ENCODE data around the gene NINJ1. TPM values are rescaled to one million over a fixed set of nuclear protein-coding genes. Genes with fewer than 3 reads are reported as not detected.

NINJ1 gene
- total and polyA plus RNA-seq, 2 of the 8 experiments (the other 6 are each of a cell fraction or from before 2014, with no cell fraction given), result 28.2 to 65.6 TPM

DNA sequence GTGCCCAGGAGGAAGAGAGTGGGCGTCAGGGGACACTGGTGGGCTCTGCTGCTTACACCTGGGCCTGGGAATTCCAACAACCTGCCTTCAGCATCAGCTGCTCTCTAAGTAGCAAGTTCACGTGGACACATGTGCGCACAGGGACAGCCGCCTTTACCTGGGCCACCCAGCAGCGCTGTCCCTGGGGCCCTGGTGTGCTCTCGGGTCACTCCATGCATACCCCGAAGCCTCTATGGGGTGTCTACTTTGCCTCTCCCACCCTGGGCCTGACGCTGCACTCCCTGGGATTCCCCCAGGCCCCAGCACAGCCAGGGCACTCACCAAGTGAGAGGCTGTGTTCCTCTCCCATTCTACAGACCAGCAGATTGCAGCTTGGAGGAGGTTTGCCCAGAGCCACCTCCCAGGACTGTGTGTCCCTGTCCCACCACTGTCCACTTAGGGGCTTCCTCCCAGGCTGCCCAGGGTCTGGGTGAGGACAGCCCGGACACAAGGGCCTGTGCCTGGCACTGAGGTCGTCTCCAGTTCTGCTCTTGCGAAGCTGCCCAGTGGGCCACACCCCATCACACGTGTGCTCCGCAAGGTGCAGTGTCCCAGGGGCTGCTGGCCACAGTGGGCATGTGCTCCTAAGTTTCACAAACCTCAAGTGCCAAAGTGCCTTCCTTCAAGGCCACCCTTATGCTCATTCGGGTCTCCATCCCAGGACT lies 5.9 kb downstream of the NINJ1 start:
- H2BK5ac ChIP-seq (ENCODE audit: low read depth, low read length), result no peak overlapping the region
- ChIA-PET CTCF (ENCODE audit: partially characterized antibody) (interaction anchor here (1.0 to 1.7 kb wide), 10 partner anchors 7 to 170 kb away, joined by 3 to 8 read pairs (median 4); no protein-coding TSS in a partner anchor), POLR2A (ENCODE audit: partially characterized antibody) (interaction anchor here (1.0 to 1.6 kb wide), 2 partner anchors 7 to 13 kb away, joined by 3 read pairs; no protein-coding TSS in a partner anchor)
- H3K79me2 ChIP-seq (ENCODE audit: control insufficient read depth in 1 of 2, insufficient read depth in 2 of 2, low read length in 2 of 2), result peaks cover 0 to 11% of the 10 kb centered on the region in 2 experiments; a peak in 1 of 4 replicates
- H3K14ac ChIP-seq (ENCODE audit: insufficient read length), result no peak overlapping the region
- H3K9ac ChIP-seq (replicated peaks in 1 of 4; ENCODE audit: extremely low read depth in 1 of 4, low read depth in 3 of 4, low read length in 3 of 4), result no peak overlapping the region
- no peak overlapping the region for H2AFZ ChIP-seq (ENCODE audit: low read length)
- H3K4me3 ChIP-seq (ENCODE audit: extremely low read depth in 1 of 4, insufficient read depth in 2 of 4, low read depth in 3 of 4, low read length in 4 of 4), result no peak overlapping the region
- H2BK120ac ChIP-seq (replicated peaks; ENCODE audit: low read depth, low read length), result no peak overlapping the region
- 90% methylated on average over 14 of the region's 14 CpGs; no CpG with 5 or more reads in 1 of the 2 experiments for WGBS, 2 experiments (ENCODE audit: extremely low coverage in 1 of 2, insufficient coverage in 1 of 2, insufficient read length in 1 of 2, insufficient replicate concordance in 2 of 2, low coverage in 1 of 2, low lambda C conversion rate in 2 of 2, missing lambda C conversion rate in 1 of 2)
- no peak overlapping the region for H3K27ac ChIP-seq (ENCODE audit: low read depth, low read length)
- no peak overlapping the region for H3K4me2 ChIP-seq (ENCODE audit: insufficient read depth in 1 of 2, low read depth in 2 of 2, low read length in 2 of 2)
- H3K36me3 ChIP-seq (ENCODE audit: control insufficient read depth in 2 of 4, insufficient read depth in 4 of 4, low read length in 3 of 4), result peaks cover 0 to 4% (median 0%) of the 10 kb centered on the region in 4 experiments; a peak in 1 of 8 replicates
- no peaks in the 10 kb centered on the region; a peak in 1 of 7 replicates for H3K27me3 ChIP-seq (replicated peaks in 1 of 4; ENCODE audit: control insufficient read depth in 3 of 4, extremely low read depth in 1 of 4, insufficient read depth in 3 of 4, low read length in 3 of 4)
- H2BK20ac ChIP-seq (ENCODE audit: low read length), result no peak overlapping the region
- no peak overlapping the region; the same call in 1 of the 2 replicates for H4K8ac ChIP-seq (ENCODE audit: extremely low read depth, insufficient read depth, low read length)
- no peak overlapping the region for H2BK12ac ChIP-seq (ENCODE audit: low read depth, low read length)
- peaks cover 0 to 31% (median 19%) of the 10 kb centered on the region in 4 experiments; a peak in 6 of 7 replicates for H3K4me1 ChIP-seq (replicated peaks in 1 of 4; ENCODE audit: control insufficient read depth in 3 of 4, insufficient read depth in 4 of 4, low read length in 3 of 4)
- no peaks in the 10 kb centered on the region for H3K9me3 ChIP-seq (ENCODE audit: insufficient read depth in 2 of 2, low read depth in 1 of 2, low read length in 1 of 2)
- H3K23ac ChIP-seq (ENCODE audit: insufficient read length), result no peak overlapping the region
- H3K4ac ChIP-seq (replicated peaks; ENCODE audit: insufficient read length, low read depth, low read length), result no peak overlapping the region
- peaks cover 0 to 19% of the 10 kb centered on the region in 2 experiments for H4K20me1 ChIP-seq (replicated peaks in 1 of 2; ENCODE audit: control insufficient read depth in 1 of 2, insufficient read depth in 2 of 2, low read length in 2 of 2)
- peaks cover 5% of the 10 kb centered on the region; the same call in 1 of the 2 replicates for H3K23me2 ChIP-seq (ENCODE audit: low read depth, low read length)
- H2AK5ac ChIP-seq (ENCODE audit: low read depth, low read length), result 0 out of 2 replicates have a peak overlapping the region, but pooled peaks have one; percentile 8
- no peak overlapping the region for H3K56ac ChIP-seq (replicated peaks; ENCODE audit: insufficient read length, low read depth, low read length)
- no peak overlapping the region for H4K5ac ChIP-seq (ENCODE audit: insufficient read length, low read depth, low read length)
- no peak overlapping the region for H3K18ac ChIP-seq (ENCODE audit: extremely low read depth, low read length)
- no peak overlapping the region for H4K91ac ChIP-seq (replicated peaks; ENCODE audit: insufficient read length, low read length)
- TF ChIP-seq JUND (IDR thresholded peaks at IDR 0.05; ENCODE audit: low read length) (no peak), TBP (IDR thresholded peaks at IDR 0.05; ENCODE audit: low read depth, low read length) (no peak), TAF7 (optimal IDR thresholded peaks at IDR 0.05; ENCODE audit: borderline replicate concordance, low read depth, low read length) (no peak)
- peaks cover 14% of the 10 kb centered on the region for H3K79me1 ChIP-seq (ENCODE audit: low read depth, low read length)
- no peak for DNase-seq (ENCODE audit: low read depth in 1 of 2, low spot score in 2 of 2)
- no peak for FAIRE-seq
- H2BK15ac ChIP-seq (ENCODE audit: low read length), result no peak overlapping the region

All from H1 (cell line).